BJ (cell line): Measurements from ENCODE around the gene B4GALT1. TPM values are rescaled to one million over a fixed set of nuclear protein-coding genes. Genes with fewer than 3 reads are reported as not detected.

ENCODE experiments used
- CTCF ChIA-PET: fragments of 350-600 bp; formaldehyde crosslinking; extraction: SDS; loops from one replicate; lab custom pipeline; 2021; ENCODE audit warnings: antibody characterized with exemption, inconsistent platforms; lab: Yijun Ruan, JAX
- POLR2A ChIA-PET: fragments of 300-600 bp; sonication (Branson Sonifier 250); formaldehyde crosslinking; extraction: SDS; loops from one replicate; lab custom pipeline; 2021; ENCODE audit warnings: antibody characterized with exemption; lab: Charles Lee
- DNase-seq: peaks from one replicate; pipeline ENCODE4 v3.0.0-alpha.2; 2011; ENCODE audit warnings: low read depth
- H3K27me3 ChIP-seq: 2 replicates; pipeline ENCODE4 v1.6.0; 2011; ENCODE audit warnings: low read length; ENCODE audit not compliant: control insufficient read depth, insufficient read depth
- H3K36me3 ChIP-seq: 2 replicates; pipeline ENCODE4 v1.5.1; 2011; ENCODE audit warnings: low read length; ENCODE audit not compliant: control insufficient read depth, insufficient read depth
- H3K4me3 ChIP-seq: 2 replicates; pipeline ENCODE4 v1.5.1; 2011; ENCODE audit warnings: low read depth, mild to moderate bottlenecking, control low read depth, low read length
- polyA plus RNA-seq: library from polyadenylated mRNA; depleted of rRNA; stranded (reverse); fragments of >200 nt; gene quantifications from 2 replicates; pipeline ENCODE4 v1.2.3, GENCODE V29; 2011
- TF ChIP-seq, protein P1 (sequence below): IDR thresholded peaks from 2 replicates; pipeline ENCODE4 v1.5.1; 2011; ENCODE audit warnings: low read depth, mild to moderate bottlenecking, control low read depth, inconsistent platforms, low read length, moderate library complexity; ENCODE audit not compliant: insufficient read depth

B4GALT1 gene
- polyA plus RNA-seq, 1 experiment, result 85.6 TPM

DNA sequence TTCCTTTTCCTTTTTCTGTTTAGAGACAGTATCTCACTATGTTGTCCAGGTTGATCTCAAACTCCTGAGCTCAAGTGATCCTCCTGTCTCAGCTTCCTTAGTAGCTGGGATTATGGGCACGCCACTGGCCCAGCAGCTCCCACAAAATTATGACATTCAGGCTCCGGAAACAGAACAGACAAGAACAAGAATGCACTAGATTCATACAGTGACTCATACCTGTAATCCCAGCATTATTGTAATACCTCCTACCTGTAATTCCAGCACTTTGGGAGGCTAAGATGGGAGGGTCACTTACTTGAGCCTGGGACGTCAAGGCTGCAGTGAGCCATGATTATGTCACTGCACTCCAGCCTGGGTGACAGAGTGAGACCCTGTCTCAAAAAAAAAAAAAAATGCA lies 26.7 kb upstream of the B4GALT1 start:
- no peak for DNase-seq
- POLR2A ChIA-PET, result no interaction called here
- no peaks in the 10 kb centered on the region for H3K36me3 ChIP-seq
- CTCF ChIA-PET, result no interaction called here
- H3K4me3 ChIP-seq, result no peak overlapping the region
- no peaks in the 10 kb centered on the region for H3K27me3 ChIP-seq
- TF ChIP-seq, protein P1, sequence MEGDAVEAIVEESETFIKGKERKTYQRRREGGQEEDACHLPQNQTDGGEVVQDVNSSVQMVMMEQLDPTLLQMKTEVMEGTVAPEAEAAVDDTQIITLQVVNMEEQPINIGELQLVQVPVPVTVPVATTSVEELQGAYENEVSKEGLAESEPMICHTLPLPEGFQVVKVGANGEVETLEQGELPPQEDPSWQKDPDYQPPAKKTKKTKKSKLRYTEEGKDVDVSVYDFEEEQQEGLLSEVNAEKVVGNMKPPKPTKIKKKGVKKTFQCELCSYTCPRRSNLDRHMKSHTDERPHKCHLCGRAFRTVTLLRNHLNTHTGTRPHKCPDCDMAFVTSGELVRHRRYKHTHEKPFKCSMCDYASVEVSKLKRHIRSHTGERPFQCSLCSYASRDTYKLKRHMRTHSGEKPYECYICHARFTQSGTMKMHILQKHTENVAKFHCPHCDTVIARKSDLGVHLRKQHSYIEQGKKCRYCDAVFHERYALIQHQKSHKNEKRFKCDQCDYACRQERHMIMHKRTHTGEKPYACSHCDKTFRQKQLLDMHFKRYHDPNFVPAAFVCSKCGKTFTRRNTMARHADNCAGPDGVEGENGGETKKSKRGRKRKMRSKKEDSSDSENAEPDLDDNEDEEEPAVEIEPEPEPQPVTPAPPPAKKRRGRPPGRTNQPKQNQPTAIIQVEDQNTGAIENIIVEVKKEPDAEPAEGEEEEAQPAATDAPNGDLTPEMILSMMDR, result no peak

DNA sequence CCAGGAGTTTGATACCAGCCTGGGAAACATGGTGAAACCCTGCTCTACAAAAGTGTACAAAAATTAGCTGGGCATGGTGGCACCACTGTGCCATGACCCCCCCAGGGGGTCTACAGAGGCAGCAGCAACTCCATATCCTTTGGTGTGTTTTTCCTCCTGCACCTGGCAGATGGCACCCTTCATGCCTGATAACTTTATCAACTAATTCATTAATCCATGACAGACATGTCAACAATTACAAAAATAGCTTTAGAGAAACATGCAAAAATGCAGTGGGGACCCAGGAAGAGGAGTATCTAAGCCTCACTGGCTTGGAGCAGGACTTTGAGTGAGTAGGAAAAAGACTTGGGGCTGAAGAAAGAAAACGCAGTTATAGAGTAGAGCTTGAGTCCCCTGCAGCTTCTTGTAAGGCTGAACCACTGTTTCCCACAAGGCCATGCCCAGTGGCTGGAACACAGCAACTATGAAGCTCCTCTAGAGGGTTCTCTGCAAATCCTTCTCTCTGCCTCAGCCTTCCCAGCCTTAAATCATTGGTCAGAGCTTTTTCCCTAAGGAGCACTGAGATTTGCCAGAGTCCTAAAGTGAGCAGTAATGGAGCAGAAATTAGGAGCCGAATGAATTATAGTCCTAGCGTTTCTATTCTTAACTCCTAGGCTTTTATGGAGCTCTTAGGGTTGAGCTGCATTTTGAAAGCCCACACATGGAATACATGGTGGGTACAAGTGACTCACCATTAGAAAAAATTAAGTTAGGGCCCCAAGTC lies 25.5 kb upstream of the B4GALT1 start:
- ChIA-PET CTCF (interaction anchor here (0.7 to 1.2 kb wide), 3 partner anchors 13 to 33 kb away, joined by 3 to 5 read pairs (median 3); no protein-coding TSS in a partner anchor), POLR2A (no interaction called here)
- H3K4me3 ChIP-seq, result no peak overlapping the region
- TF ChIP-seq, protein P1, result no peak
- H3K27me3 ChIP-seq, result no peaks in the 10 kb centered on the region
- H3K36me3 ChIP-seq, result no peaks in the 10 kb centered on the region
- no peak for DNase-seq

DNA sequence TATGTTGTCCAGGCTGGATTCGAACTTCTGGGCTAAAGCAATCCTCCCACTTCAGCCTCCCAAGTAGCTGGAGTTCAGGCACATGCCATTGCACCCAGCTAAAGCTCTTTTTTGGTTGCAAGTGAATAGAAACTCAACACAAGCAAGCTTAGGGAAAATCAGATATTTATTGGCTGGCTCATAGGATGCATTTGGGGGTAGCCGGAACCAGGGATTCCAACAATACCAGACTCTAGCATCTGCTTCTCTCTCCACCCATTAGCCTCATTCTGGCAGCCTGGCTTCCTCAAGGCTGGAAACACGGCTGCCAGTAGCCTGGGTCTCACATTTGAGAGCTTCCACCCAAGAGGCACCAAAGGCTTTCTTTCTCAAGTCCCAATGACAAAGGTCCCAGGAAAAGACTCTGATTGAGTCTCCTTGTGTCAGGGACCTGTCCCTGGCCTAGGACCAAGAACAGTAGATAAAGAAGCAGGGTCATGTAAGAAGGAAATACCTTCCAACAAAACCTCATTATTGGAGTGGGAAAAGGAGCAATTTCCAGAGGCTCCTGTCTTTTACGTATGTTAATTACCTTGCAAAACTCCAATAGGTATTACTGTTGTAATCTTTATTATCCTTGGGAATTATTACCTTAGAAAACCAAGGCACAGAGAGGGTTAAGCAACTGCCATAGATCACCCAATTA lies 23.0 kb upstream of the B4GALT1 start:
- TF ChIP-seq, protein P1, result no peak
- POLR2A ChIA-PET, result interaction anchor here (0.7 kb wide), 1 partner anchor 136 kb away, joined by 4 read pairs; no protein-coding TSS in a partner anchor
- CTCF ChIA-PET, result interaction anchor here (1.2 kb wide), 1 partner anchor 50 kb away, joined by 3 read pairs; no protein-coding TSS in a partner anchor

DNA sequence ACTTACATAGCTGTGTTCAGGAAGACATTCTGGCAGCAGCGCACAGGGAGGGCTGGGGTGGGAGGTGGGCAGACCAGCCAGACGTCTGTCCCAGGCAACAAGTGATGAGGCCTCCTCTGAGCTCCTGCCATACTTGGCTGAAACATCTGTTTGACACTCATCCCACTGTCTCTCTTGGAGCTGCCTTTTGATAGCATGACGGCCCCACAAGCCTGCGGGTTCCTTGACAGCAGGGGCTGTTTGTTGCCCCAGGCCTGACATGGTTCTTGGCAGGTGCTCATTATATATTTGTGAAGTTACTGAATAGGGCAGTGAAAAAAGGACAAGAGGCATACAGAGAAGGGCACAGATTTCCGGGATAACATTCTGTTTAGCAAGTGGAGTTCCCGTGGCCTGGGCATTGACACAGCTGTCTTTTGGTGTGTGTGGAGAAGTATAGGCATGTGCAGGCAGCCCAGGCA lies 22.2 kb upstream of the B4GALT1 start:
- Histone ChIP-seq H3K36me3 (no peaks in the 10 kb centered on the region), H3K4me3 (no peak overlapping the region), H3K27me3 (no peaks in the 10 kb centered on the region)
- ChIA-PET CTCF (interaction anchor here (0.8 to 1.2 kb wide), 2 partner anchors 31 to 49 kb away, joined by 3 to 5 read pairs; no protein-coding TSS in a partner anchor), POLR2A (no interaction called here)
- TF ChIP-seq, protein P1, result no peak
- no peak for DNase-seq

More for the DNA sequence above, 23.0 kb upstream of the B4GALT1 start:
- no peak for DNase-seq
- Histone ChIP-seq H3K27me3 (no peaks in the 10 kb centered on the region), H3K4me3 (no peak overlapping the region), H3K36me3 (no peaks in the 10 kb centered on the region)

DNA sequence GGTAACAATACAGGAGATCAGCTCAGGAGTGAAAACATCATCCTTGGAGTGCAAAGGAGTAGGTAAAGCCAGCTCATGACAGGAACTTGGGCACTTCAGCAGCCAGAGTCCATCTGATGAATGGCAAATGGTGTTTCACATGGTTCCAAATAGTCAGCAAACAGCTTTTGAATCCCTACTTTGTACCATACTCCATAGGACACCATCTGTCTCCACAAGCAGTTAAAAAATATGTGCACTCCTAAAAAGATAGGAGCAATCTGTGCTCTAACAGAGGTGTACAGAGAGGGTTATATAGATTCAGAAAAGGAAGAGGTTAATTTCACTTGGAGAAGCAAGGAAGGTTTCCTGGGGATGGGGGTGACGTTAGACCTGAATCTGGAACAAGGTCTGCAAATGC lies 21.6 kb upstream of the B4GALT1 start:
- no peaks in the 10 kb centered on the region for H3K36me3 ChIP-seq
- H3K4me3 ChIP-seq, result no peak overlapping the region
- TF ChIP-seq, protein P1, result no peak
- ChIA-PET CTCF (interaction anchor here (0.5 to 2.3 kb wide), 4 partner anchors 11 to 951 kb away, joined by 3 to 9 read pairs (median 4); no protein-coding TSS in a partner anchor), POLR2A (no interaction called here)
- DNase-seq, result no peak
- H3K27me3 ChIP-seq, result no peaks in the 10 kb centered on the region
